ENCODE data around the gene CEP170B. TPM values are rescaled to one million over a fixed set of nuclear protein-coding genes. Genes with fewer than 3 reads are reported as not detected.
A peak's percentile ranks its signal among the peaks of the same experiment; 100 is the strongest.

CEP170B gene
- total and polyA plus RNA-seq, 4 donors, result 1.5 to 10.9 (median 6.7) TPM

DNA sequence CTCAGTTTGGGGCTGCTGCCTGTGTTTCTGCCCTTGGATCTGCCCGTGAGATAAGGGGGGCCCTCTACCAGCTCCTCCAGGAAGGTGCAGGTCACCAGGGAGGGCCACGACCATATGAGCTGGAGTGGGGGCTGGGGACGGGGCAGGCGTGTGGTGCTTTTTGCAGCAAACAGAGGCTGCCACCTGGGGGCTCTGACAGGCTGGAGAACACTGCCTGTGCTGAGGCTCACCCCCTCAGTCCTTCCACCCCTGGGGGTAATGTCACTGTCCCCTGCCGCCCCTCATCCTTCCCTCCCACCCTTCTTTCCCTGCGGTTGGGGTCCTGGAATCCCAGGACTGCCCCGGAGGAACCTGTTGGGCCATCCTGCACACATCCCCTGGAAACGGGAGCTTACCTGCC, 62.8 kb downstream of the CEP170B start:
- no peak for TF ChIP-seq NR2F2 (IDR thresholded peaks at IDR 0.05)
- TF ChIP-seq, protein P1, sequence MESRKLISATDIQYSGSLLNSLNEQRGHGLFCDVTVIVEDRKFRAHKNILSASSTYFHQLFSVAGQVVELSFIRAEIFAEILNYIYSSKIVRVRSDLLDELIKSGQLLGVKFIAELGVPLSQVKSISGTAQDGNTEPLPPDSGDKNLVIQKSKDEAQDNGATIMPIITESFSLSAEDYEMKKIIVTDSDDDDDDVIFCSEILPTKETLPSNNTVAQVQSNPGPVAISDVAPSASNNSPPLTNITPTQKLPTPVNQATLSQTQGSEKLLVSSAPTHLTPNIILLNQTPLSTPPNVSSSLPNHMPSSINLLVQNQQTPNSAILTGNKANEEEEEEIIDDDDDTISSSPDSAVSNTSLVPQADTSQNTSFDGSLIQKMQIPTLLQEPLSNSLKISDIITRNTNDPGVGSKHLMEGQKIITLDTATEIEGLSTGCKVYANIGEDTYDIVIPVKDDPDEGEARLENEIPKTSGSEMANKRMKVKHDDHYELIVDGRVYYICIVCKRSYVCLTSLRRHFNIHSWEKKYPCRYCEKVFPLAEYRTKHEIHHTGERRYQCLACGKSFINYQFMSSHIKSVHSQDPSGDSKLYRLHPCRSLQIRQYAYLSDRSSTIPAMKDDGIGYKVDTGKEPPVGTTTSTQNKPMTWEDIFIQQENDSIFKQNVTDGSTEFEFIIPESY (IDR thresholded peaks at IDR 0.05), result no peak
- TF ChIP-seq SP1 (IDR thresholded peaks at IDR 0.05), result no peak
- TF ChIP-seq, protein P2, sequence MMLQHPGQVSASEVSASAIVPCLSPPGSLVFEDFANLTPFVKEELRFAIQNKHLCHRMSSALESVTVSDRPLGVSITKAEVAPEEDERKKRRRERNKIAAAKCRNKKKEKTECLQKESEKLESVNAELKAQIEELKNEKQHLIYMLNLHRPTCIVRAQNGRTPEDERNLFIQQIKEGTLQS (IDR thresholded peaks at IDR 0.05), result no peak
- 67% methylated on average over 8 of the region's 8 CpGs for WGBS
- peaks cover 0 to 2% (median under 1%) of the 10 kb centered on the region in 4 donors for H3K4me1 ChIP-seq (ENCODE audit: control insufficient read depth in 4 of 4, insufficient read depth in 4 of 4, low read length in 3 of 4)

DNA sequence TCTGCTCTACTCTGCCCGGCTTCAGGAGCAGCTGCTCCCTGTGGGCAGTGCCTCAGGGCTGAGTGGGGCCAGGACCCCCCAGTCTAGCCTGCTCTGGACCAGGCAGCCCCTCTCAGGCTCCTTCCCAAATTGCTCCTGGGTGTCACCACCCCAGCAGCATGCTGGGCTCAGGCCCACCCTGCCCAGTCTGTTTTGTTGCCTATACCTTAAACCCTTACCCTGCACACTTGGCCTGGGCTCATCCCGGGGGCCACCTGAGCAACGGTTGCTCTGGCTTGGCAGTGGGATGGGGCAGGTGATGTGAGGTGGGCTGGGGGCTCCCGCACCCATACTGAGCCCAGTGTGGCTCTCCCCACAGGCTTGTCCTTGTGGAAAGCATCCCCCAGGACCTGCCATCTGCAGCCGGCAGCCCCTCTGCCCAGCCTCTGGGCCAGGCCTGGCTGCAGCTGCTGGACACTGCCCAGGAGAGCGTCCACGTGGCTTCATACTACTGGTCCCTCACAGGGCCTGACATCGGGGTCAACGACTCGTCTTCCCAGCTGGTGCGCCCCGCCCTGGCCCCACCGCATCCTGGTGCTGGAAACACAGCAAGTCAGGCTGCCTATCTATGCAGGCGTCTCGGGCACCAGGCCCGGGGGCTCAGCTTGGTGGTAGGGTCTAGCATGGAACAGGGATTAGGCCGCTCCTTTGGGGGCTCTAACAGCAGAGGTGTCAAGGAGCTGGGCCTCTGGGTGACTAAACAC, 63.5 kb downstream of the CEP170B start:
- DNase-seq (ENCODE audit: low spot score), result no peak
- H3K4me1 ChIP-seq (ENCODE audit: control insufficient read depth in 4 of 4, insufficient read depth in 4 of 4, low read length in 3 of 4), result peaks cover 0 to 6% (median 3%) of the 10 kb centered on the region in 4 donors
- peaks cover 0 to 3% (median 0%) of the 10 kb centered on the region in 4 donors for H3K27me3 ChIP-seq (ENCODE audit: control insufficient read depth in 4 of 4, insufficient read depth in 4 of 4, low read length in 3 of 4)
- H3K27ac ChIP-seq (ENCODE audit: low read depth in 1 of 2, low read length in 2 of 2), result no peak overlapping the region
- no peak overlapping the region for H3K4me3 ChIP-seq (ENCODE audit: low read depth in 1 of 3, low read length in 3 of 3)
- H3K9me3 ChIP-seq (ENCODE audit: control insufficient read depth in 4 of 4, low read length in 3 of 4), result peaks cover 0 to 4% (median 0%) of the 10 kb centered on the region in 4 donors
- TF ChIP-seq RXRA (IDR thresholded peaks at IDR 0.05), result peak; percentile 63 to 69
- no peak for TF ChIP-seq SP1 (IDR thresholded peaks at IDR 0.05)
- 80% methylated on average over 17 of the region's 17 CpGs for WGBS
- H3K9ac ChIP-seq (ENCODE audit: low read depth in 1 of 2, low read length in 2 of 2), result no peak overlapping the region
- H3K36me3 ChIP-seq (ENCODE audit: control insufficient read depth in 4 of 4, insufficient read depth in 3 of 4, low read depth in 1 of 4, low read length in 3 of 4), result no peaks in the 10 kb centered on the region

More for the DNA sequence above, 62.8 kb downstream of the CEP170B start:
- Histone ChIP-seq H3K27me3 (ENCODE audit: control insufficient read depth in 4 of 4, insufficient read depth in 4 of 4, low read length in 3 of 4) (peaks cover 0 to 3% (median 0%) of the 10 kb centered on the region in 4 donors), H3K36me3 (ENCODE audit: control insufficient read depth in 4 of 4, insufficient read depth in 3 of 4, low read depth in 1 of 4, low read length in 3 of 4) (no peaks in the 10 kb centered on the region), H3K4me3 (ENCODE audit: low read depth in 1 of 3, low read length in 3 of 3) (no peak overlapping the region), H3K9me3 (ENCODE audit: control insufficient read depth in 4 of 4, low read length in 3 of 4) (peaks cover 0 to 4% (median 0%) of the 10 kb centered on the region in 4 donors), H3K27ac (ENCODE audit: low read depth in 1 of 2, low read length in 2 of 2) (no peak overlapping the region), H3K9ac (ENCODE audit: low read depth in 1 of 2, low read length in 2 of 2) (no peak overlapping the region)
- DNase-seq (ENCODE audit: low spot score), result no peak

DNA sequence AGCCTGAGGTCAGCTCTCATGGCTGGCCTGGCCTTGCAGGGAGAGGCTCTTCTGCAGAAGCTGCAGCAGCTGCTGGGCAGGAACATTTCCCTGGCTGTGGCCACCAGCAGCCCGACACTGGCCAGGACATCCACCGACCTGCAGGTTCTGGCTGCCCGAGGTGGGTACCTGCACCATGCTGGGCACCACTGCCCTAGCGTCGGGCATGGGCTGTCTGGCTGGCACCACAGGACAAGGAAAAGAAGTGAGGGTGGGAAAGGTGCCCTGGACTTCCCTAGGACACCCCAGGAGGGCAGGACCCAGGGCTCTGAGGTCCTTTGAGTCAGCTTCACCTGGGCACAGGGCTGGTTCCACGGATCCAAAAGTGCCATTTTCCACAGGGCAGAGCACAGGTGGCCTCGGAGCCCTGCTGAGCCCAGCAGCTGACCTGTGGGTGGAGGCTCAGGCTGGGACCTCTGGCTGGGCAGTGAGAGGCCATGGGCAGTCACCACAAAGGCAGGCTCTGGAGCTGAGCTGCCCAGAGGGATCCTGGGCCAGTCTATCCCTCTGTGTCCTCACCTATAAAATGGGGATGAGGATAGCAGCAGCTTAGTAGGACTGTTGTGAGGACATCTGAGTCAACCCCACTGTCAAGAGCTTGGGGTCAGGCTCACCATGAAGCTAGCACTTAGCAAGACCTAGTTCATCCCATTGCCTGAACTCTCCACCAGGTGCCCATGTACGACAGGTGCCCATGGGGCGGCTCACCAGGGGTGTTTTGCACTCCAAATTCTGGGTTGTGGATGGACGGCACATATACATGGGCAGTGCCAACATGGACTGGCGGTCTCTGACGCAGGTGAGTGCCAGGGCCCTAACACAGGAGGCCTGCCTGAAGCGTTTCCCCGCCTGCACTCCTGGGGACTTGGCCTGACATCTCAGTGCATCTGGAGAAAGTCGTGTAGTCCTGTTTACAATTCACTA, 64.5 kb downstream of the CEP170B start:
- H3K9ac ChIP-seq (ENCODE audit: low read depth in 1 of 2, low read length in 2 of 2), result no peak overlapping the region
- H3K27me3 ChIP-seq (ENCODE audit: control insufficient read depth in 4 of 4, insufficient read depth in 4 of 4, low read length in 3 of 4), result peaks cover 0 to 3% (median 0%) of the 10 kb centered on the region in 4 donors
- H3K4me3 ChIP-seq (ENCODE audit: low read depth in 1 of 3, low read length in 3 of 3), result no peak overlapping the region
- no peak for DNase-seq (ENCODE audit: low spot score)
- TF ChIP-seq, protein P3, sequence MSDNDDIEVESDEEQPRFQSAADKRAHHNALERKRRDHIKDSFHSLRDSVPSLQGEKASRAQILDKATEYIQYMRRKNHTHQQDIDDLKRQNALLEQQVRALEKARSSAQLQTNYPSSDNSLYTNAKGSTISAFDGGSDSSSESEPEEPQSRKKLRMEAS (IDR thresholded peaks at IDR 0.05), result no peak
- H3K27ac ChIP-seq (ENCODE audit: low read depth in 1 of 2, low read length in 2 of 2), result no peak overlapping the region
- peaks cover 0 to 6% (median 3%) of the 10 kb centered on the region in 4 donors for H3K4me1 ChIP-seq (ENCODE audit: control insufficient read depth in 4 of 4, insufficient read depth in 4 of 4, low read length in 3 of 4)
- 85% methylated on average over 15 of the region's 15 CpGs for WGBS
- no peaks in the 10 kb centered on the region for H3K36me3 ChIP-seq (ENCODE audit: control insufficient read depth in 4 of 4, insufficient read depth in 3 of 4, low read depth in 1 of 4, low read length in 3 of 4)
- H3K9me3 ChIP-seq (ENCODE audit: control insufficient read depth in 4 of 4, low read length in 3 of 4), result no peaks in the 10 kb centered on the region
